Progenitor cell of endocrine pancreas (in vitro differentiated cells): ENCODE results near the gene CACNG6. TPM values are rescaled to one million over a fixed set of nuclear protein-coding genes. Genes with fewer than 3 reads are reported as not detected.
"Not testable (repeated sequence)": the region's sequence is repeated elsewhere in the genome, so short reads cannot be mapped to it uniquely, and the experiment has no call there.

Experiments
- DNase-seq: peaks from one replicate; pipeline ENCODE4 v3.0.0; 2021; ENCODE audit warnings: low spot score; ENCODE audit not compliant: unreplicated experiment
- H3K27ac Mint-ChIP-seq: 2 replicates; pipeline ENCODE4 v1.8.0; 2021; ENCODE audit warnings: mild to moderate bottlenecking, moderate library complexity, mixed read lengths
- H3K27me3 Mint-ChIP-seq: 2 replicates; pipeline ENCODE4 v1.8.0; 2021; ENCODE audit warnings: mixed read lengths
- H3K36me3 Mint-ChIP-seq: 2 replicates; pipeline ENCODE4 v1.8.0; 2022; ENCODE audit warnings: mixed read lengths; ENCODE audit not compliant: insufficient read depth
- H3K4me1 Mint-ChIP-seq: 2 replicates; pipeline ENCODE4 v1.8.0; 2021; ENCODE audit warnings: low read depth, mixed read lengths
- H3K4me3 Mint-ChIP-seq: 2 replicates; pipeline ENCODE4 v1.8.0; 2021; ENCODE audit warnings: low read depth, mild to moderate bottlenecking, moderate library complexity, mixed read lengths
- H3K9me3 Mint-ChIP-seq: 2 replicates; pipeline ENCODE4 v1.8.0; 2021; ENCODE audit warnings: low read depth, mixed read lengths
- CTCF ChIP-seq: fragments of 200-600 bp; sonication (generic); IDR thresholded peaks from one replicate; pipeline ENCODE4 v1.5.0; 2021; ENCODE audit warnings: antibody characterized with exemption, mild to moderate bottlenecking; ENCODE audit not compliant: unreplicated experiment
- total RNA-seq: library from RNA; stranded (reverse); gene quantifications from 2 replicates; pipeline ENCODE4 v1.2.1, GENCODE V29; 2021

Gene CACNG6
- total RNA-seq, 1 donor from 2014 or later = 7.6 TPM

GRCh38 chr19:54035215-54036178 lies 44.1 kb downstream of the CACNG6 start:
- peaks cover 12% of the 10 kb centered on the region for H3K27me3 Mint-ChIP-seq
- H3K27ac Mint-ChIP-seq = no peak overlapping the region
- TF ChIP-seq CTCF = no peak
- no peaks in the 10 kb centered on the region for H3K4me1 Mint-ChIP-seq
- H3K36me3 Mint-ChIP-seq = no peaks in the 10 kb centered on the region
- DNase-seq = no peak
- no peak overlapping the region for H3K4me3 Mint-ChIP-seq
- H3K9me3 Mint-ChIP-seq = no peaks in the 10 kb centered on the region

- H3K4me3 Mint-ChIP-seq, H3K9me3 Mint-ChIP-seq, H3K27me3 Mint-ChIP-seq, H3K36me3 Mint-ChIP-seq, H3K27ac Mint-ChIP-seq, DNase-seq, H3K4me1 Mint-ChIP-seq: not testable (repeated sequence)
These were observed 45.1 kb downstream of the CACNG6 start for GRCh38 chr19:54036542-54036941.

- H3K4me1 Mint-ChIP-seq = no peaks in the 10 kb centered on the region
These were observed 48.6 kb downstream of the CACNG6 start for GRCh38 chr19:54040003-54040402.

GRCh38 chr19:54041969-54042606 lies 50.7 kb downstream of the CACNG6 start:
- Mint-ChIP-seq H3K27me3 (peaks cover 40% of the 10 kb centered on the region), H3K4me3 (no peak overlapping the region), H3K36me3 (no peaks in the 10 kb centered on the region), H3K4me1 (no peaks in the 10 kb centered on the region), H3K9me3 (no peaks in the 10 kb centered on the region), H3K27ac (no peak overlapping the region)
- no peak for TF ChIP-seq CTCF
- no peak for DNase-seq

More at GRCh38 chr19:54040003-54040402, 48.6 kb downstream of the CACNG6 start:
- Mint-ChIP-seq H3K9me3 (no peaks in the 10 kb centered on the region), H3K27me3 (peaks cover 28% of the 10 kb centered on the region), H3K36me3 (no peaks in the 10 kb centered on the region), H3K27ac (no peak overlapping the region), H3K4me3 (no peak overlapping the region)
- no peak for DNase-seq
- no peak for TF ChIP-seq CTCF

- Mint-ChIP-seq H3K27ac (no peak overlapping the region), H3K36me3 (no peaks in the 10 kb centered on the region), H3K4me1 (no peaks in the 10 kb centered on the region), H3K27me3 (peaks cover 45% of the 10 kb centered on the region), H3K4me3 (no peak overlapping the region), H3K9me3 (no peaks in the 10 kb centered on the region)
- no peak for DNase-seq
- TF ChIP-seq CTCF = no peak
These were observed 51.6 kb downstream of the CACNG6 start for GRCh38 chr19:54042989-54043388.
